HPDE6-E6E7 (cell line): ENCODE measurements around the gene CAMK2G.
"Not testable (repeated sequence)": the region's sequence is repeated elsewhere in the genome, so short reads cannot be mapped to it uniquely, and the experiment has no call there.

Source experiments
- DNase-seq: peaks from one replicate; pipeline ENCODE4 v3.0.0; 2011; ENCODE audit warnings: missing footprints; ENCODE audit errors: extremely low spot score

CAMK2G gene

GRCh38 chr10:73791871-73792400 is 82.4 kb downstream of the CAMK2G start:
- no peak for DNase-seq

GRCh38 chr10:73790886-73791625 is 83.3 kb downstream of the CAMK2G start:
- DNase-seq, result no peak

GRCh38 chr10:73789659-73790055 is 84.7 kb downstream of the CAMK2G start:
- DNase-seq, result no peak

GRCh38 chr10:73788864-73789658 is 85.3 kb downstream of the CAMK2G start:
- no peak for DNase-seq

- not testable (repeated sequence) for DNase-seq
Observed at GRCh38 chr10:73787031-73787800, 87.1 kb downstream of the CAMK2G start.

- DNase-seq, result no peak
Observed at GRCh38 chr10:73786512-73786885, 87.9 kb downstream of the CAMK2G start.

GRCh38 chr10:73785721-73786511 is 88.4 kb downstream of the CAMK2G start:
- no peak for DNase-seq

GRCh38 chr10:73785211-73785720 is 89.1 kb downstream of the CAMK2G start, which contains the start of gene ZSWIM8:
TSS of gene ZSWIM8 (plus strand) at chr10:73785606. CDS start at chr10:73785879, 273 bp downstream.
- DNase-seq, result peak; percentile 96

GRCh38 chr10:73782749-73783085 is 91.6 kb downstream of the CAMK2G start:
- no peak for DNase-seq

- peak; percentile 67 for DNase-seq
Observed at GRCh38 chr10:73781879-73782748, 92.2 kb downstream of the CAMK2G start, which contains the start of gene CHCHD1. TSS of gene CHCHD1 (plus strand) at chr10:73782048. CDS start at chr10:73782076, 28 bp downstream.

- no peak for DNase-seq
Observed at GRCh38 chr10:73781548-73781878, 92.8 kb downstream of the CAMK2G start.

GRCh38 chr10:73780966-73781365 is 93.4 kb downstream of the CAMK2G start:
- no peak for DNase-seq

- DNase-seq, result no peak
Observed at GRCh38 chr10:73780301-73780700, 94.1 kb downstream of the CAMK2G start.

- DNase-seq, result no peak
Observed at GRCh38 chr10:73779539-73780197, 94.7 kb downstream of the CAMK2G start.

GRCh38 chr10:73779018-73779417 is 95.3 kb downstream of the CAMK2G start:
- DNase-seq, result no peak

- DNase-seq, result no peak
Observed at GRCh38 chr10:73774637-73775036, 99.7 kb downstream of the CAMK2G start.

- DNase-seq, result no peak
Observed at GRCh38 chr10:73773152-73773879, 101.0 kb downstream of the CAMK2G start.

GRCh38 chr10:73772281-73773151 is 101.8 kb downstream of the CAMK2G start:
- DNase-seq, result peak; percentile 45
